Measurements from ENCODE around the gene MAEA.

Gene MAEA

GRCh38 chr4:1246111-1246881 lies 43.4 kb upstream of the MAEA start:
- peak; percentile 17 for DNase-seq
- peak overlapping the region in 1 of 2 experiments; percentile 89 for H3K23ac ChIP-seq (ENCODE audit: low read length in 2 of 2)
- peak overlapping the region; percentile 91 for H3K9ac ChIP-seq (ENCODE audit: low read length)
- peak overlapping the region in 1 of 2 experiments; percentile 83 for H3K14ac ChIP-seq (ENCODE audit: low read length in 2 of 2)
- H3K4me2 ChIP-seq (ENCODE audit: low read length, poor library complexity, severe bottlenecking): peak overlapping the region; percentile 85
- peak overlapping the region; percentile 3 to 54 for H2BK12ac ChIP-seq (ENCODE audit: low read length in 2 of 2)
- no peak overlapping the region for H2AFZ ChIP-seq (ENCODE audit: low read depth, low read length)
- peak overlapping the region; percentile 44 for H3K27ac ChIP-seq (ENCODE audit: low read length, poor library complexity, severe bottlenecking)
- H3K79me1 ChIP-seq (replicated peaks; ENCODE audit: low read length, poor library complexity, severe bottlenecking): peaks cover 14% of the 10 kb centered on the region
- H4K8ac ChIP-seq (ENCODE audit: low read length): peak overlapping the region; percentile 59
- peak overlapping the region in 1 of 2 experiments; percentile 83 for H3K4me3 ChIP-seq (ENCODE audit: insufficient read depth in 1 of 2, low read depth in 1 of 2, low read length in 2 of 2)
- H3K36me3 ChIP-seq (ENCODE audit: control insufficient read depth in 1 of 2, insufficient read depth in 2 of 2, low read depth in 1 of 2, low read length in 2 of 2): peaks cover 7 to 56% of the 10 kb centered on the region in 2 experiments
- no peak overlapping the region for H2BK5ac ChIP-seq (ENCODE audit: low read depth, low read length, poor library complexity, severe bottlenecking)
- H3K4me1 ChIP-seq (ENCODE audit: control insufficient read depth, insufficient read depth, low read depth, low read length): peaks cover 64% of the 10 kb centered on the region
- peak overlapping the region in 1 of 2 experiments; percentile 35 for H3K4ac ChIP-seq (ENCODE audit: low read depth in 1 of 2, low read length in 2 of 2)
- peak overlapping the region; percentile 44 for H4K91ac ChIP-seq (ENCODE audit: low read length)
- H2BK120ac ChIP-seq (ENCODE audit: low read depth, low read length): no peak overlapping the region
- H3K18ac ChIP-seq (ENCODE audit: low read depth in 1 of 2, low read length in 2 of 2): peak overlapping the region; percentile 61 to 82
- H3K9me3 ChIP-seq (ENCODE audit: control insufficient read depth, low read length): no peaks in the 10 kb centered on the region
- WGBS: 78% methylated on average over 24 of the region's 24 CpGs
- no peaks in the 10 kb centered on the region for H3K27me3 ChIP-seq (ENCODE audit: control insufficient read depth in 1 of 2, insufficient read depth in 1 of 2, low read length in 2 of 2)
- no peak overlapping the region for H2AK5ac ChIP-seq (ENCODE audit: low read length, severe bottlenecking)
- H2BK15ac ChIP-seq (ENCODE audit: low read depth, poor library complexity, severe bottlenecking): peak overlapping the region; percentile 3

- Histone ChIP-seq H4K91ac (ENCODE audit: low read length) (peak overlapping the region; percentile 96), H4K8ac (ENCODE audit: low read length) (peak overlapping the region; percentile 94), H3K36me3 (ENCODE audit: control insufficient read depth in 1 of 2, insufficient read depth in 2 of 2, low read depth in 1 of 2, low read length in 2 of 2) (peaks cover 13 to 53% of the 10 kb centered on the region in 2 experiments), H3K4ac (ENCODE audit: low read depth in 1 of 2, low read length in 2 of 2) (peak overlapping the region; percentile 94 to 96), H3K14ac (ENCODE audit: low read length in 2 of 2) (peak overlapping the region; percentile 76 to 97), H3K9ac (ENCODE audit: low read length) (peak overlapping the region; percentile 91), H2BK15ac (ENCODE audit: low read depth, poor library complexity, severe bottlenecking) (peak overlapping the region; percentile 89), H3K4me1 (ENCODE audit: control insufficient read depth, insufficient read depth, low read depth, low read length) (peaks cover 56% of the 10 kb centered on the region), H3K23ac (ENCODE audit: low read length in 2 of 2) (peak overlapping the region; percentile 85 to 93), H3K18ac (ENCODE audit: low read depth in 1 of 2, low read length in 2 of 2) (peak overlapping the region; percentile 94), H3K79me1 (replicated peaks; ENCODE audit: low read length, poor library complexity, severe bottlenecking) (peaks cover 18% of the 10 kb centered on the region), H2BK12ac (ENCODE audit: low read length in 2 of 2) (peak overlapping the region; percentile 29 to 42), H3K27ac (ENCODE audit: low read length, poor library complexity, severe bottlenecking) (peak overlapping the region; percentile 89), H2BK120ac (ENCODE audit: low read depth, low read length) (peak overlapping the region; percentile 99), H3K4me3 (ENCODE audit: insufficient read depth in 1 of 2, low read depth in 1 of 2, low read length in 2 of 2) (peak overlapping the region; percentile 77 to 83), H2AFZ (ENCODE audit: low read depth, low read length) (no peak overlapping the region), H3K4me2 (ENCODE audit: low read length, poor library complexity, severe bottlenecking) (peak overlapping the region; percentile 85), H3K27me3 (ENCODE audit: control insufficient read depth in 1 of 2, insufficient read depth in 1 of 2, low read length in 2 of 2) (no peaks in the 10 kb centered on the region), H2BK5ac (ENCODE audit: low read depth, low read length, poor library complexity, severe bottlenecking) (peak overlapping the region; percentile 84), H2AK5ac (ENCODE audit: low read length, severe bottlenecking) (peak overlapping the region; percentile 79), H3K9me3 (ENCODE audit: control insufficient read depth, low read length) (no peaks in the 10 kb centered on the region)
- no peak for DNase-seq
- WGBS: 32% methylated on average over 30 of the region's 48 CpGs
Observed at GRCh38 chr4:1246901-1247863, 42.5 kb upstream of the MAEA start.

DNA sequence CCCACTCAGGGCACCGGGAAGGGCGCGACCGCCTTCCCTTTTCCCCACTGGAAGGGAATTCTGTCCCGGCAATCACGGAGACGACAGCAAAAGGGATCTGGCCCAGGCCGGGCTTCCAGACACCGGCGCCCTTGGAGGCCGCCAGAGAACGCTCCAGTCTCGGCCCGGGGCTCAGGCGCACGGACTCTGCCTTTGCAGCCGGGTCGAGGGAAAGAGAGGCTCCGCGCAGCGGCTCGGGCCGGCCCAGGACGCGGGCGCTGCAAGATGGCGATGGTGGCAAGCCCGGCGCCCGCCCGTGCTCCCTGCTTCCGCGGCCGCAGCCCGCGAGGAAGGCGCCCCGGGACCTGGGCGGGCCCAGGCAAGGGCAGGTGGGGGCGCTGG lies 41.8 kb upstream of the MAEA start:
- Histone ChIP-seq H2BK12ac (ENCODE audit: low read length in 2 of 2) (peak overlapping the region in 1 of 2 experiments; percentile 42), H3K4me2 (ENCODE audit: low read length, poor library complexity, severe bottlenecking) (peak overlapping the region; percentile 85), H2BK120ac (ENCODE audit: low read depth, low read length) (peak overlapping the region; percentile 99), H3K27me3 (ENCODE audit: control insufficient read depth in 1 of 2, insufficient read depth in 1 of 2, low read length in 2 of 2) (no peaks in the 10 kb centered on the region), H3K23ac (ENCODE audit: low read length in 2 of 2) (peak overlapping the region; percentile 85 to 93), H3K4ac (ENCODE audit: low read depth in 1 of 2, low read length in 2 of 2) (peak overlapping the region; percentile 94 to 96), H3K4me1 (ENCODE audit: control insufficient read depth, insufficient read depth, low read depth, low read length) (peaks cover 50% of the 10 kb centered on the region), H2AFZ (ENCODE audit: low read depth, low read length) (no peak overlapping the region), H4K8ac (ENCODE audit: low read length) (peak overlapping the region; percentile 94), H4K91ac (ENCODE audit: low read length) (peak overlapping the region; percentile 96), H2AK5ac (ENCODE audit: low read length, severe bottlenecking) (peak overlapping the region; percentile 79), H3K4me3 (ENCODE audit: insufficient read depth in 1 of 2, low read depth in 1 of 2, low read length in 2 of 2) (peak overlapping the region; percentile 77 to 83), H3K27ac (ENCODE audit: low read length, poor library complexity, severe bottlenecking) (peak overlapping the region; percentile 89), H2BK5ac (ENCODE audit: low read depth, low read length, poor library complexity, severe bottlenecking) (peak overlapping the region; percentile 84), H3K9ac (ENCODE audit: low read length) (peak overlapping the region; percentile 91), H2BK15ac (ENCODE audit: low read depth, poor library complexity, severe bottlenecking) (peak overlapping the region; percentile 89), H3K14ac (ENCODE audit: low read length in 2 of 2) (peak overlapping the region; percentile 76 to 97), H3K36me3 (ENCODE audit: control insufficient read depth in 1 of 2, insufficient read depth in 2 of 2, low read depth in 1 of 2, low read length in 2 of 2) (peaks cover 18 to 47% of the 10 kb centered on the region in 2 experiments), H3K18ac (ENCODE audit: low read depth in 1 of 2, low read length in 2 of 2) (peak overlapping the region; percentile 94), H3K9me3 (ENCODE audit: control insufficient read depth, low read length) (no peaks in the 10 kb centered on the region), H3K79me1 (replicated peaks; ENCODE audit: low read length, poor library complexity, severe bottlenecking) (peaks cover 18% of the 10 kb centered on the region)
- DNase-seq: peak; percentile 42
- under 1% methylated on average over 20 of the region's 40 CpGs for WGBS

Data from mesenchymal stem cell (in vitro differentiated cells and primary cell).